Measurements from ENCODE around the gene ZSCAN18.

DNA sequence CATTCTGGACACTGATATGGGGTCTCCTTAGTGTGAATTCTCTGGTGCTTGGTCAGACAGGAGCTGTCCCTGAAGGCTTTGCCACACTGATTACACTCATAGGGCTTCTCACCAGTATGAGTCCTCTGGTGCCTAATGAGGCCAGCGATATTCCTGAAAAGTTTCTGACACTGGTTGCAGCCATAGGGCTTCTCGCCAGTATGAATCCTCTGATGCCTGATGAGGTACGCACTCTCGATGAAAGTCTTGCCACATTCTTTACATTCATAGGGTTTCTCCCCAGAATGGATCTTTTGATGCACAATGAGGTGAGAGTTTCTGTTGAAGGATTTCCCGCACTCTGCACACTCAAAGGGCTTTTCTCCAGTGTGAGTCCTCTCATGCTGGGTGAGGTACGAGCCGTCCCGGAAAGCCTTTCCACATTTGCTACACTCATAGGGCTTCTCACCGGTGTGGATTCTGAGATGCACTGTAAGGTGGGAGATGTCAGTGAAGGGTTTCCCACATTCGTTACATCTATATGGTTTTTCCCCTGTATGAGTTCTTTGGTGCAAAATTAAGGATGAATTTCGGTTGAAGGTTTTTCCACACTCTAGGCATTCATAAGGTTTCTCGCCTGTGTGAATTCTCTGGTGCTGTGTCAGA lies 30.1 kb upstream of the ZSCAN18 start:
- TF ChIP-seq CTCF (IDR thresholded peaks at IDR 0.05), result no peak
- no peak for TF ChIP-seq EP300 (IDR thresholded peaks at IDR 0.05; ENCODE audit: low read depth)
